22Rv1 (cell line): ENCODE results near the gene OR2H2.

Experiments used
- CTCF ChIP-seq: fragments of 450-650 bp; IDR thresholded peaks from 2 replicates; pipeline ENCODE4 v1.5.1; 2017; ENCODE audit warnings: mild to moderate bottlenecking
- ZFX ChIP-seq: fragments of 450-650 bp; IDR thresholded peaks from 2 replicates; pipeline ENCODE4 v1.6.1; 2017; ENCODE audit warnings: antibody characterized with exemption, borderline replicate concordance

GRCh38 chr6:29554764-29555163 lies 30.2 kb upstream of the OR2H2 start:
- TF ChIP-seq CTCF = no peak
- TF ChIP-seq ZFX = no peak
